ENCODE data around the gene RNF145.
"Not testable (repeated sequence)": the region's sequence is repeated elsewhere in the genome, so short reads cannot be mapped to it uniquely, and the experiment has no call there.

The RNF145 gene

GRCh38 chr5:159152876-159153275, 56.5 kb downstream of the RNF145 start:
- DNase-seq: no peak

- DNase-seq: no peak
Observed at GRCh38 chr5:159149085-159149484, 60.3 kb downstream of the RNF145 start.

GRCh38 chr5:159147976-159148375, 61.4 kb downstream of the RNF145 start:
- DNase-seq: no peak

GRCh38 chr5:159146839-159147238, 62.5 kb downstream of the RNF145 start:
- no peak for DNase-seq

GRCh38 chr5:159145160-159145559, 64.2 kb downstream of the RNF145 start:
- DNase-seq: not testable (repeated sequence)

GRCh38 chr5:159139802-159140201, 69.6 kb downstream of the RNF145 start:
- DNase-seq: no peak

- DNase-seq: no peak
Observed at GRCh38 chr5:159135896-159136531, 73.3 kb downstream of the RNF145 start.

- peak; percentile 6 for DNase-seq
Observed at GRCh38 chr5:159133041-159133741, 76.2 kb downstream of the RNF145 start.

- DNase-seq: no peak
Observed at GRCh38 chr5:159132429-159133040, 76.8 kb downstream of the RNF145 start.

GRCh38 chr5:159131951-159132350, 77.4 kb downstream of the RNF145 start:
- DNase-seq: no peak

GRCh38 chr5:159130871-159131270, 78.5 kb downstream of the RNF145 start:
- DNase-seq: no peak

- no peak for DNase-seq
Observed at GRCh38 chr5:159128070-159128541, 81.2 kb downstream of the RNF145 start.

GRCh38 chr5:159123700-159124099, 85.7 kb downstream of the RNF145 start:
- DNase-seq: no peak

- no peak for DNase-seq
Observed at GRCh38 chr5:159123189-159123588, 86.2 kb downstream of the RNF145 start.

- no peak for DNase-seq
Observed at GRCh38 chr5:159121061-159121460, 88.3 kb downstream of the RNF145 start.

GRCh38 chr5:159120446-159120845, 88.9 kb downstream of the RNF145 start:
- no peak for DNase-seq

- DNase-seq: not testable (repeated sequence)
Observed at GRCh38 chr5:159119842-159120241, 89.5 kb downstream of the RNF145 start.

GRCh38 chr5:159118958-159119659, 90.2 kb downstream of the RNF145 start:
- DNase-seq: not testable (repeated sequence)

GRCh38 chr5:159113405-159113804, 95.9 kb downstream of the RNF145 start:
- DNase-seq: no peak

GRCh38 chr5:159112436-159112835, 96.9 kb downstream of the RNF145 start:
- DNase-seq: no peak
